PFSK-1 (cell line): ENCODE data around the gene CDX4.

Source experiments
- FOXP2 ChIP-seq: optimal IDR thresholded peaks from 2 replicates; pipeline ENCODE3; 2011; ENCODE audit warnings: borderline replicate concordance, control low read depth, inconsistent platforms; ENCODE audit not compliant: insufficient read depth; ENCODE audit errors: extremely low read length, extremely low read depth
- POLR2AphosphoS5 ChIP-seq: IDR thresholded peaks from 2 replicates; pipeline ENCODE4 v1.6.1; 2012; ENCODE audit warnings: low read depth, mild to moderate bottlenecking, control low read depth, low read length, moderate library complexity
- SIN3A ChIP-seq: IDR thresholded peaks from 2 replicates; pipeline ENCODE4 v1.6.1; 2012; ENCODE audit warnings: mild to moderate bottlenecking, low read length, moderate library complexity, borderline replicate concordance; ENCODE audit not compliant: insufficient read depth
- TAF1 ChIP-seq: IDR thresholded peaks from 2 replicates; pipeline ENCODE4 v1.6.1; 2012; ENCODE audit warnings: low read length, control low read depth, borderline replicate concordance; ENCODE audit not compliant: insufficient read depth
- TF ChIP-seq, protein P1 (sequence below), 2 experiments: IDR thresholded peaks; 2 replicates each; pipeline versions ENCODE4 v1.6.1 to v1.8.0; 2011 to 2012; ENCODE audit warnings: low read depth in 2 of 2, low read length in 2 of 2, control low read depth in 1 of 2, inconsistent platforms in 1 of 2, mild to moderate bottlenecking in 1 of 2, moderate library complexity in 1 of 2; ENCODE audit not compliant: insufficient read depth in 1 of 2

Gene CDX4

GRCh38 chrX:73478961-73479360 lies 32.1 kb downstream of the CDX4 start:
- TF ChIP-seq, protein P1, sequence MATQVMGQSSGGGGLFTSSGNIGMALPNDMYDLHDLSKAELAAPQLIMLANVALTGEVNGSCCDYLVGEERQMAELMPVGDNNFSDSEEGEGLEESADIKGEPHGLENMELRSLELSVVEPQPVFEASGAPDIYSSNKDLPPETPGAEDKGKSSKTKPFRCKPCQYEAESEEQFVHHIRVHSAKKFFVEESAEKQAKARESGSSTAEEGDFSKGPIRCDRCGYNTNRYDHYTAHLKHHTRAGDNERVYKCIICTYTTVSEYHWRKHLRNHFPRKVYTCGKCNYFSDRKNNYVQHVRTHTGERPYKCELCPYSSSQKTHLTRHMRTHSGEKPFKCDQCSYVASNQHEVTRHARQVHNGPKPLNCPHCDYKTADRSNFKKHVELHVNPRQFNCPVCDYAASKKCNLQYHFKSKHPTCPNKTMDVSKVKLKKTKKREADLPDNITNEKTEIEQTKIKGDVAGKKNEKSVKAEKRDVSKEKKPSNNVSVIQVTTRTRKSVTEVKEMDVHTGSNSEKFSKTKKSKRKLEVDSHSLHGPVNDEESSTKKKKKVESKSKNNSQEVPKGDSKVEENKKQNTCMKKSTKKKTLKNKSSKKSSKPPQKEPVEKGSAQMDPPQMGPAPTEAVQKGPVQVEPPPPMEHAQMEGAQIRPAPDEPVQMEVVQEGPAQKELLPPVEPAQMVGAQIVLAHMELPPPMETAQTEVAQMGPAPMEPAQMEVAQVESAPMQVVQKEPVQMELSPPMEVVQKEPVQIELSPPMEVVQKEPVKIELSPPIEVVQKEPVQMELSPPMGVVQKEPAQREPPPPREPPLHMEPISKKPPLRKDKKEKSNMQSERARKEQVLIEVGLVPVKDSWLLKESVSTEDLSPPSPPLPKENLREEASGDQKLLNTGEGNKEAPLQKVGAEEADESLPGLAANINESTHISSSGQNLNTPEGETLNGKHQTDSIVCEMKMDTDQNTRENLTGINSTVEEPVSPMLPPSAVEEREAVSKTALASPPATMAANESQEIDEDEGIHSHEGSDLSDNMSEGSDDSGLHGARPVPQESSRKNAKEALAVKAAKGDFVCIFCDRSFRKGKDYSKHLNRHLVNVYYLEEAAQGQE (IDR thresholded peaks at IDR 0.05; ENCODE audit: insufficient read depth in 1 of 2, low read depth in 2 of 2, low read length in 2 of 2) = no peak
- TF ChIP-seq TAF1 (no peak), SIN3A (no peak), POLR2AphosphoS5 (no peak), FOXP2 (no peak)

GRCh38 chrX:73481521-73481920 lies 34.7 kb downstream of the CDX4 start:
- TF ChIP-seq SIN3A = no peak
- no peak for TF ChIP-seq TAF1
- TF ChIP-seq, protein P1 (IDR thresholded peaks at IDR 0.05; ENCODE audit: insufficient read depth in 1 of 2, low read depth in 2 of 2, low read length in 2 of 2) = no peak
- TF ChIP-seq FOXP2 = no peak
- TF ChIP-seq POLR2AphosphoS5 = no peak

- TF ChIP-seq TAF1 (no peak), SIN3A (no peak), POLR2AphosphoS5 (no peak), FOXP2 (no peak)
- TF ChIP-seq, protein P1 (IDR thresholded peaks at IDR 0.05; ENCODE audit: insufficient read depth in 1 of 2, low read depth in 2 of 2, low read length in 2 of 2) = no peak
Observed at GRCh38 chrX:73490661-73491060, 43.8 kb downstream of the CDX4 start.
